Measurements from ENCODE around the gene ACTL10.
"Not testable (repeated sequence)": the region's sequence is repeated elsewhere in the genome, so short reads cannot be mapped to it uniquely, and the experiment has no call there.

ACTL10 gene

DNA sequence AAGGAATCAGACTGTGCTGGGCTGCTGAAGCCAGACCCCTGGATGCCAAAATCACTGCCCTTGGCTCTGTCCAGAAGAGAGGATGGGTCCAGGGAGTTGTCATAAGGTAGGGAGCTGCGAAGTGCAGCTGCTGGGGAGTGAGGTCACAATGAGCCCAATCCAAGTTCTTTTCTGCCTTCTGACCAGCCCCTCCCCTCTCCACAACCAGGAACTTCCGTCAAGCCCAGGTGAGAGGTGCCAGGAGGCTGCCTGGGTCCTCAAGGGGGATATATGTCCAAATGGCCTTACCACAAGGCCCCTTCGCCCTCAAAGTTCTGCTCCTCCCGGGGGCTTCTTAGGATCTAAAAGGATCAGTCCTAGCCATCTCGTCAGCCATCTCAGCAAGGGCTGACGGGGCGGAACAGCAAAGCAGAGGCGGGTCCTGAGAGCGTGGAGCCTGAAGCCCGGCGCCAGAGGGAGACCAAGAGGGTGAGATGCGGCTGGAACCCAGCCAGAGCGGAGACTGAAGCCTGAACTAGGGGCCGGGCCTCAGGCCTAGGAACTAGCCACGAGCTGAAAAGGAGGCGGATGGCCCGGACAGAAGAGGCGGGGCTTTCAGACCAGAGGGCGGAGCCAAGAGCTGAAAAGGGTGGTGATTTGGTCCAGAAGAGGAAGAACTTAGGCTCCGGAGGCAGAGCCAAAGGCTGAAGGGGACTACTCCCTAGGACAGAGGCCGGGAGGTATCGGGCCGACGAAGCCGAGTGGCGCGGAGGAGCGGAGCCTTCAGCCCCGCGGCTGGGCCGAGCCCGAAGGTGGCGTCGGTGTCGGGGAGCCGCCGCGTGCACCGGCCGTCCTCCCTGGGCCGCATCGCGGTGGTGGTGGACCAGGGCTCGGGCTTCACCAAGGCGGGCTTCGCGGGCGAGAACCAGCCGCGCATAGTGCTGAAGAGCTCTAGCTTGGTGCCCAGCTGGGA is at the start of gene ACTL10:
TSS of gene ACTL10 (plus strand) at position 651 of the 952 bp plus-strand sequence. CDS start 555 bp downstream, outside the sequence.
- peak; percentile 76 to 84 for DNase-seq (ENCODE audit: low read depth in 2 of 2)

- no peak for DNase-seq (ENCODE audit: low read depth in 2 of 2)
Observed at GRCh38 chr20:33621717-33622400, 44.9 kb upstream of the ACTL10 start.

DNA sequence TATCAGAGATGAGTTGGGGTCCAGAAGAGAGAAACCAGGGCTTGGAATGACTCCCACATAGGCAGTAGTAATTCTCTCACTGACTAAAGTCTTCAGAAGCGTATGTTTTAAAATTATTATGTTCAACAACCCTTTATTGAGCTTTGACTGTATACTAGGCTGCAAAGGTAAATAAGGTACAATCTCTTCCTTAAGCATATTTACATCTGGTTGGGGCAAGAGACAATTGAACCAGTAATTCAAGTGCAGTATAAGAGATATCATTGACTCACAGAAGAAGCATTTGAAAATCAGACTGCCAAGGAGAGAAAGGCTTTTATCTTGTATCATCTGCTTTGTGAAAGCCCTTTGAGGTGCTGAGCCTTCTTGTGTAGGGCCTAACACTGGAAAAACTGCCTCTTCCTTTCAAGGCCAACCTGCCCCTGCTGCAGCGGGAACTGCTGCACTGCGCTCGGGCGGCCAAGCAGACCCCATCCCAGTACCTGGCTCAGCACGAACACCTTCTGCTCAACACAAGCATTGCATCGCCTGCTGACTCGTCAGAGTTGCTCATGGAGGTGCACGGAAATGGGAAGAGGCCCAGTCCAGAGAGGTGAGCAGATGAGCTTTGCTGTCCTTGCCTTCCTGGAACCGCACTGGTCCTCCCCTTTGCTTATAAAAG is 43.9 kb upstream of the ACTL10 start:
- no peak for DNase-seq (ENCODE audit: low read depth in 2 of 2)

DNA sequence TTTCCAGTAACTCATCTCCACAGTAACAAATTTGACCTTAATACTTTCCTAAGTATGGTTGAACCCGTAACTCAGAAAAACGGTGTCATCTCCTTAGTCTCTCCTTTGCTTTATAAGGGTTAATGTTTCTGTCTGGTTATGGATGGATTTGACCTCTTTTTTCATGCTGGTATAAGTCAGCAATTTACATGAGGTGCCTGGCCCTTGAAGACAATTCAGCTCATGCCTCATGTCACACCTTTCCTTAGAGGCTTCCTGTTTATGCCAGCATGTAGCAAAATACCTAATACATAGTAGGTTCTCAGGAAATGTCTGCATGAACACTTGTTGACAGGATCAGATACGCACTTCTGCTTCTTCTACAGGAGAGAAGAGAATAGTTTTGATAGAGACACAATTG is 42.3 kb upstream of the ACTL10 start:
- DNase-seq (ENCODE audit: low read depth in 2 of 2), result no peak

DNA sequence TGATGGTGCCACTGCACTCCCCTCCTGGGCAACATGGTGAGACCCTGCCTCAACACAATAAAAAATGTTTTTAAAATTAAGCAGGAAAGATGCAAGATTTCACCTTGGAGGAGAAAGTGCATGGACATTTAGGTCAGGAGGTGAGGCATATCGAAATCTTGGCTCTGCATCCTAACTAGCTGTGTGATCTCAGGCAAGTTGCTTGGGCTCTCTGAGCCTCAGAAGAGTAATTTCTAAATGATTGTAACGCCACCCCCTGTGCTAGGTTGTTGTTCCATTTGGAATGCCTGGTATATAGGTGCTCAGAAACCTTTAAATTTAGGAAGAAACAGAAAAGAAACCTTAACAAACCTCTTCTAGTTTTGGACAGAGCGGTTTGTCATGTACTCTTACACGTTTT is 40.6 kb upstream of the ACTL10 start:
- no peak for DNase-seq (ENCODE audit: low read depth in 2 of 2)

DNA sequence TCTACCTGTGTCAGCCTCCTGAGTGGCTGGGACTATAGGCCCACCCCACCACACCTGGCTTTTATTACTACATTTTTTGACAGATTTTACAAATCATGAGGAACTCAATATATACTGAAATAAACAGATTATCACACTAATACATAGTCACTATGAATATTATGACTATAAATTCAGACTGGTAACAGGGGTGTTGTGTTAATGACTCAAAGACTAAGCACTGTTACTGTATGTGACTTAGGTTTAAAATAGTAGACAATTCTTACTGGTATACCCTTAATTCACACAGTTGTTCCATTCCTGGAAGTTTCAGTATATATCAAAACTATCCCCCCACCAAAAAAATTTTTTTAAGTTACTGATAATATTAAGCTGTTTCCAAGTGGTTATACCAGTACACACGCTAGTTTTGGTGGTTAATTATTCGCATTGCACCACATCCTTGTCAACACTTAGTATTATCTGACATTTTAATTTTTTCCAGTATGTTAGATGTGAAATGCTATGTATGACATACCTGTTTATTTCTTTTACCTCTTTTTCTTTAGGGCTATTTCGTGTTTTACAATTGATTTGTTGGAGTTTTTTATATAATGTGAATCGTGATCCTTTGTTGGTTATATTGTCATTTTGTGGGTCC is 39.0 kb upstream of the ACTL10 start:
- no peak for DNase-seq (ENCODE audit: low read depth in 2 of 2)

GRCh38 chr20:33629533-33629932 is 37.2 kb upstream of the ACTL10 start:
- no peak for DNase-seq (ENCODE audit: low read depth in 2 of 2)

DNA sequence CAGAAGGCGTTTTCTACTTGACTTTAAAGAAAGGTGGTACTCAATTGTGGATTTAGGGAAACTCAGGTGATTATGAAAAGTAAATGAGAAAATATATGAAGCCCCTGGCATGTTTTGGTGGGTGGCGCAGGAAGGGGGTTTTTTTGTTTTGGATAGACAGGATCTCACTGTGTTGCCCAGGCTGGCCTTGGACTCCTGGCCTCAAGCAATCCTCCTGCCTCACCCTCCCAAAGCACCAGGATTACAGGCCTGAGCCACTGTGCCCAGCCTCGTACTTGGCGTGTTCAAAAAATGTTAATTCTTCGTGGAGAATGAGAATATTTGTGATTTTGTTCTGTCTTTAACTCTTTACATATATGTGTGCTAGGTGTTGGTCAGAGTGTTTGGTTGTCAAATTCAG is 36.8 kb upstream of the ACTL10 start:
- no peak for DNase-seq (ENCODE audit: low read depth in 2 of 2)

DNA sequence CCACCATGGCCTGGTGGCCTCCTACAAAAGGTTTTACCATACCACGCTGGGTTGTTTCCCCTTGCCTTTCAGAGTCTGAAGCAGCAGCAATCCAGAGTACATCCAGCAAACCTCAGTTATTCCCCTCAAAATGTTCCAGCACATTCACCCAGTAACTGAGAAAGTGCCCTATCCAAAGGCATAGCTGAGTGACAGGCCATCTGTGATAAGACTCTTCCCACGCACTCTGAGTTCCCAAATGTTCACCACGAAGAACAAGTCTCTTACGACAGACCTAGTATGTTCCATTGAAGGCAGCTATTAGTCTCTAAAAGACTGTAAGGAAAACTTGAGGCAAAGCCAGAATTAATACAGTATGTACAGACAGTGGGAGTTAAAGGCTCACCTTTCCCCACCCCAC is 36.2 kb upstream of the ACTL10 start:
- no peak for DNase-seq (ENCODE audit: low read depth in 2 of 2)

- not testable (repeated sequence) for DNase-seq (ENCODE audit: low read depth in 2 of 2)
Observed at GRCh38 chr20:33631910-33632309, 34.8 kb upstream of the ACTL10 start.

GRCh38 chr20:33635341-33635740 is 31.4 kb upstream of the ACTL10 start:
- no peak for DNase-seq (ENCODE audit: low read depth in 2 of 2)

- no peak for DNase-seq (ENCODE audit: low read depth in 2 of 2)
Observed at GRCh38 chr20:33636776-33637175, 30.0 kb upstream of the ACTL10 start.

DNA sequence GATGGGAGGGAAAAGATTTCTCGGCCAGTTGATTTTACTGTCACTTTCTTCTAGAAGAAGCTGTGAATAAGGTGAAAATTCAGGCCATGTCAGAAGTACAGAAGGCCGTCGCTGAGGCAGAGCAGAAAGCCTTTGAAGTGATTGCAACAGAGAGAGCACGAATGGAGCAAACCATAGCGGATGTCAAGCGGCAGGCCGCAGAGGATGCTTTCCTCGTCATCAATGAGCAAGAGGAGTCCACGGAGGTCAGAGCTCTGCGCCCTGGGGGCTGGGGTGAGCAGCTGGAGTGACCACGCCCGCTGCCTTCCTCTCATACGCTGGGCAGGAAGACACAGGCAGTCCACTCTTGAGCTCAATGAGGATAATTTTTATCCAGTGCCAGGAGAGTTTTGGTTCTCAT is 26.5 kb upstream of the ACTL10 start:
- DNase-seq (ENCODE audit: low read depth in 2 of 2), result no peak

GRCh38 chr20:33644313-33645071 is 22.3 kb upstream of the ACTL10 start:
- DNase-seq (ENCODE audit: low read depth in 2 of 2), result no peak

- DNase-seq (ENCODE audit: low read depth in 2 of 2), result no peak
Observed at GRCh38 chr20:33645072-33645358, 21.7 kb upstream of the ACTL10 start.

- DNase-seq (ENCODE audit: low read depth in 2 of 2), result no peak
Observed at GRCh38 chr20:33645396-33645795, 21.3 kb upstream of the ACTL10 start.

DNA sequence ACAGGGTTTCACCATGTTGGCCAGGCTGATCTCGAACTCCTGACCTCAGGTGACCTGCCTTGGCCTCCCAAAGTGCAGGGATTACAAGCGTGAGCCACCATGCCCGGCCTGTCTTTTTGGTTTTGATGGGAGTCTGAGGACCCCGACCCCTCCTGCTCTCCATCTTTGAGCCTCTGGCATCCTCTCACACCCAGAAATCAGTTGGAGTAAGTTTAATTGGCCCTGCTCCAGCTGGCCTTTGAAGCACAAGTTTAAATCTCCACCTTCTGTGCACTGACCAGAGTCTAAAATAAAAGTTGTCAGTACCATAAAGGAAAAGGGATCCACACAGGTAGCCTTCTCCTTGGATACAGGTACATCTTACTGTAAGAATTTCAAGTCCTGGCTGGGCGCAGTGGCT is 20.6 kb upstream of the ACTL10 start:
- no peak for DNase-seq (ENCODE audit: low read depth in 2 of 2)

GRCh38 chr20:33646959-33647602 is 19.7 kb upstream of the ACTL10 start:
- not testable (repeated sequence) for DNase-seq (ENCODE audit: low read depth in 2 of 2)

GRCh38 chr20:33647603-33648395 is 18.9 kb upstream of the ACTL10 start:
- no peak for DNase-seq (ENCODE audit: low read depth in 2 of 2)

DNA sequence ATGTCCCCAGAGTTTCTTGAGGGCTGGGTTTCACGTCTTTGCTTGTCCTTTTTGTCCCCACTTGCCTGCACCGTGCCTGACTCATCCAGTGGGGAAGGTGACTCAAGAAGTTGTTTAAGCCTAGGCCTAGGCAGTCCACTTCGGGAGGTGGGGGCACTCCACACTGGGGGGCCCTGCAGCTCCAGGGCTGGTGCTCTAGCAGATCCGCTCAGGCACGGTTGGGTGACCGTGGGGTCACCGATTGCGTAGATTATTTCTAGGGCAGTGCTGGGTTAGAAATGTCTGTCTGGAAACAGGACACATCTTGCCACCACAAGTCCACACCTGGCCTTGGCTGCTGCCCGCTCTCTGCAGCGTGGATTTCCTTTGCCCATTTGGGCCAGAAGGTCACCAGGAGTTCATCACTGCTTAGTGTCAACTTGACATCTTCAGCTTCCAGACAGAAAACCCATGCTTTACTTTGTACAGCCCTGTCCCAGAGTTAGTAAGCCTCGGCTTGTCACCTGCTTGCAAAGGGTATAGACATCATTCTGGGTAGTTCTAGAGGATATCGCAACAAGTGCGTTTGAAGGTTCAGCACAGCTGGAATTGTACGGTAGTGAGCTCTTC is 18.2 kb upstream of the ACTL10 start:
- DNase-seq (ENCODE audit: low read depth in 2 of 2), result no peak

Data from stimulated activated CD4-positive, alpha-beta T cell treated with anti-CD3 and anti-CD28 coated beads, Interleukin-4, amount 100 ng/mL, for 48 hours (primary cell).